COLO829 (cell line): ENCODE results near the gene TAF7L.

ENCODE experiments used
- DNase-seq: peaks from one replicate; pipeline ENCODE4 v3.0.0; 2012; ENCODE audit warnings: low spot score

TAF7L gene

GRCh38 chrX:101220662-101221260 lies 70.4 kb downstream of the TAF7L start:
- DNase-seq, result no peak

DNA sequence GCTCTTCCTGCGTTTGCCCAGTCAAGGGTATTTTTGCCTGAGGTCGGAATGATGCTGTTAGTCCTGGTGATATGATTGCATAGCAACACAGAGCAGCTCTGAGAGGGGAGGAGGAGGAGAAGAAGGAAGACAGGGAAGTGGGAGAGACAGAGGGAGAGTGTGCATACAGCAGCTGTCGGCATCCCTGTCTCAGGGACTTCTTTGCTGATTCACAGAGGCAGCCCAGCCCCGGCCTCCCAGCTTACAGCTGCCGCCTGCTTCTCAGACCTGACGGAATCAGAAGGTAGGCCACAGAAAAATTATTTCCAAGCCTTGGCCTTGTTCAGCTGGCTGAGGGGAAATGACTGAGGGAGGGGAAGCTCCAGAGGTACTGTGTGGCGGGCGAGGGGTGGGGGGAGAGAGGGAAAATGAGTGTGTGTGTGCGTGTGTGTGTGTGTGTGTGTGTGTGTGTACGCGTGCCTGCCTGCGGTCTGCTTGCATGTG lies 71.2 kb downstream of the TAF7L start:
- DNase-seq, result no peak

DNA sequence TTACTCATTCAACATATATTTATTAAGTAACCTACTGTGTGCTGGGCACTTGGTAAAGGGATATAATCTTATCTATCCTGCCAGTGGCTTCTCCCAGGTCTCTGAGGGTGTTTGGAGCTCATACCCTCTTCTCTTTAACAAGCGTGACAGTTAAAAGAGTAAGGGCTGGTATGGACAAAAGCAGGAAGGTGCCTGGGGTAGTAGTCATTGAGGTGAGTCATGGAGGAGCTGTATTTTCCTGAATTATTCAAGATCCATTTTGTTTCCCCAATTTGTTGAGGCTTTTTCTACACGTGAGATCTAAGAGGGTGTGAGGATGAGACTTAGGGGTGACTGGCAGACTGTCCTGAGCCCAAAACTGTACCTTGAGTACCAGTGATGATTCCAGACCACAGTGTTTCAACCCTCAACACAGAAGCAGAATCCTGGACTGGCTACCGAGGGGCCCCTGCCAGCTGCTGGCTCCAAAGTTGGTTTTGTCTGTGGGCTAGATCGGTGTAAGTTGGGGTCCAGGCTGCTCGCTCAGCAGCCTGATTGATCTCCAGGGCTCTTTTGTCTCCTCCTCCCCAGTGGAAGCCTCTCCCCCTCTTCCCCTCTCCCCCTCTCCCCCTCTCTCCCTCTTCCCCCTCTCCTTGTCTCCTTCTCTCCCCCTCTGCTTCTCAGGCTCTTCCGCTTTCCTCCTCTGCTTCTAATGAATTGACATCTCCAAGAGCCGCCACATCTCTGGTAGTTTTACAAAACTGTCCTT lies 71.8 kb downstream of the TAF7L start, which contains the start of gene DRP2:
TSS of gene DRP2 (plus strand) at position 671 of the 748 bp plus-strand sequence. CDS start 11,862 bp downstream, outside the sequence.
- no peak for DNase-seq
